Measurements from ENCODE around the gene CGNL1. TPM values are rescaled to one million over a fixed set of nuclear protein-coding genes. Genes with fewer than 3 reads are reported as not detected.
A peak's percentile ranks its signal among the peaks of the same experiment; 100 is the strongest.

CGNL1 gene
- total and polyA plus RNA-seq, 8 donors, result 0.29 to 36.2 (median 19.5) TPM

DNA sequence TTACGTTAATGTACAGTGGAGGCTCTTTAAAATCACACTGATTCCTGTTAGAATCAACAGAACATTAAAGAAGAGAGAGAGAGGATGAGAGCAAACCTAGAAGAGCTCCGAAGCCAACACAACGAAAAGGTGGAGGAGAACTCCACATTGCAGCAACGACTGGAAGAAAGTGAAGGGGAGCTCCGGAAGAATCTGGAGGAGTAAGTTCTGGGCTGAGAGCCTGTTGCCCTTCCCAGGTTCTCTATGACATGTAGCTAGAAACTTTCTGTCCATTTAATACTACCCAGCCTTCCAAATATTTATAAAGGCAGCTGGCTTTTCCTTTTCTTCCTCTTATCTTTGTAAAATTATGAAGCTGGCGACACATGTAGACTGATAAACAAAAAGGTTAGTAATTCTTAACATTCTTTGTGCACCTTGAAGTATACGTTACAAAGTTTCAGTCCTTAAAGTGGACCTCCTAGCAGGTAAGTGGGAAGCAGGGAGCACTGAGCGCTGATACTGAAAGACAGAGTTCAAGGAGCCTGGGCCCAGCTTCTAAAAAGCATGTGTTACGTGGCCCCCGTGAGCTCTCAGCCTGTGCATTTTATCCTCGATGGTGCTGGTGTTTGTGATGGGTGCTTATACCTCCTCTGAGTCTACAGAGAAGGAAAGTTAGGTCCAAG, 75.9 kb downstream of the CGNL1 start:
- TF ChIP-seq POLR2A (IDR thresholded peaks at IDR 0.05), result no peak
- no peak for TF ChIP-seq POLR2AphosphoS5 (IDR thresholded peaks at IDR 0.05)
- TF ChIP-seq EP300 (IDR thresholded peaks at IDR 0.05), result no peak
- TF ChIP-seq, protein P1, sequence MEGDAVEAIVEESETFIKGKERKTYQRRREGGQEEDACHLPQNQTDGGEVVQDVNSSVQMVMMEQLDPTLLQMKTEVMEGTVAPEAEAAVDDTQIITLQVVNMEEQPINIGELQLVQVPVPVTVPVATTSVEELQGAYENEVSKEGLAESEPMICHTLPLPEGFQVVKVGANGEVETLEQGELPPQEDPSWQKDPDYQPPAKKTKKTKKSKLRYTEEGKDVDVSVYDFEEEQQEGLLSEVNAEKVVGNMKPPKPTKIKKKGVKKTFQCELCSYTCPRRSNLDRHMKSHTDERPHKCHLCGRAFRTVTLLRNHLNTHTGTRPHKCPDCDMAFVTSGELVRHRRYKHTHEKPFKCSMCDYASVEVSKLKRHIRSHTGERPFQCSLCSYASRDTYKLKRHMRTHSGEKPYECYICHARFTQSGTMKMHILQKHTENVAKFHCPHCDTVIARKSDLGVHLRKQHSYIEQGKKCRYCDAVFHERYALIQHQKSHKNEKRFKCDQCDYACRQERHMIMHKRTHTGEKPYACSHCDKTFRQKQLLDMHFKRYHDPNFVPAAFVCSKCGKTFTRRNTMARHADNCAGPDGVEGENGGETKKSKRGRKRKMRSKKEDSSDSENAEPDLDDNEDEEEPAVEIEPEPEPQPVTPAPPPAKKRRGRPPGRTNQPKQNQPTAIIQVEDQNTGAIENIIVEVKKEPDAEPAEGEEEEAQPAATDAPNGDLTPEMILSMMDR (IDR thresholded peaks at IDR 0.05), result no peak
- intact Hi-C loops (cut with DNase I; ENCODE audit: low total_unique reads), result no loop called here
- peaks cover 6 to 35% (median 8%) of the 10 kb centered on the region in 4 donors for H3K4me1 ChIP-seq
- no peaks in the 10 kb centered on the region for H3K27me3 ChIP-seq
- WGBS, 5 donors, result 36 to 68% (median 52%) methylated on average over 11 of the region's 11 CpGs
- H3K4me3 ChIP-seq, result no peak overlapping the region
- no peaks in the 10 kb centered on the region for H3K9me3 ChIP-seq
- DNase-seq, result no peak
- peaks cover 0 to 24% (median 6%) of the 10 kb centered on the region in 4 donors for H3K36me3 ChIP-seq
- H3K27ac ChIP-seq, result peak overlapping the region; percentile 14 to 54 (median 44)

DNA sequence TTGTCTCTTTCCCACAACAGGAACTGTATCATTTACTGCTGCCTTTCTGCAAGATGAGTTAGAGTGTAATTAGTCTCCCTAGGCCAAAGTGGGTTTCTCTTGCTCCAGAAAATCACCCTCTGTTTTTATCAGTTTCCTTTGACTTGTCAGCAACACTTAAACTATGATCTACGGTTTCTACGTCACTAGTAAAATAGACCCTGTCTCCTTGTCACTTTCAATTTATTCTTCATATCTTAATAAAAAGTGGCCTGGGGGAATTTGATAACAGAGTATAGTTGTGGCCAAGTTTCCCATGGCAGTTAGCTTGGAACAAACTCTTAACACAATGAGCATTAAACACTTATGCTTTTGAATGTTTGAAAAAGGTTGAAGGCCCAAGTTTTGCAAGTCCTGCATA, 79.6 kb downstream of the CGNL1 start:
- intact Hi-C loops (cut with DNase I; ENCODE audit: low total_unique reads), result no loop called here
- TF ChIP-seq, protein P1 (IDR thresholded peaks at IDR 0.05), result no peak
- TF ChIP-seq POLR2AphosphoS5 (IDR thresholded peaks at IDR 0.05), result no peak
- no peak for TF ChIP-seq EP300 (IDR thresholded peaks at IDR 0.05)
- H3K4me3 ChIP-seq, result no peak overlapping the region
- H3K36me3 ChIP-seq, result peaks cover 0 to 30% (median 6%) of the 10 kb centered on the region in 4 donors
- H3K27ac ChIP-seq, result no peak overlapping the region
- no peaks in the 10 kb centered on the region for H3K27me3 ChIP-seq
- no peak for DNase-seq
- no peaks in the 10 kb centered on the region for H3K9me3 ChIP-seq
- 24 to 54% (median 42%) methylated on average over 2 of the region's 2 CpGs for WGBS, 5 donors
- H3K4me1 ChIP-seq, result peaks cover 8 to 44% (median 15%) of the 10 kb centered on the region in 4 donors

DNA sequence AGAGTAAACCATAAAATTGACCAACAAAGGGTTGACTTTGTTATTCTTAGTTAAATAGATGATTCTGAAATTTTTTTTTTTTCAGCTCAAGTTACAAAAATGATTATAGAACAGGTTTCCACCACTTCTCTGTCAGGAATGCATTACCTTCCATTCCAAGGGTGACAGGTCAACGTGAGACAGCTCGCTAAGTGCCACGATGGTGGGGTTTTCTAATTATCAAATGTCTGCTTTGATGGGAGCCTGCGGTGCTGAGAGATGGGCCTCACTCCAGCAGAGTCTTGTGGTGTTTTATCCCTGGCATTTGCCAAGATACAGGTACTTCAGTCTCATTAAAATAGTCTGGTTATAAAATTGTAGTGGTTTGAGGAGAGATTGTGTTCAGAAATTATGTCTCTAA, 80.3 kb downstream of the CGNL1 start:
- Histone ChIP-seq H3K4me3 (no peak overlapping the region), H3K36me3 (peaks cover 0 to 29% (median 6%) of the 10 kb centered on the region in 4 donors), H3K27me3 (no peaks in the 10 kb centered on the region), H3K4me1 (peaks cover 8 to 39% (median 13%) of the 10 kb centered on the region in 4 donors), H3K27ac (peak overlapping the region in 3 of 5 donors; percentile 16 to 67 (median 52)), H3K9me3 (no peaks in the 10 kb centered on the region)
- no peak for TF ChIP-seq POLR2A (IDR thresholded peaks at IDR 0.05)
- TF ChIP-seq, protein P1 (IDR thresholded peaks at IDR 0.05), result no peak
- no peak for TF ChIP-seq EP300 (IDR thresholded peaks at IDR 0.05)
- TF ChIP-seq POLR2AphosphoS5 (IDR thresholded peaks at IDR 0.05), result no peak
- intact Hi-C loops (cut with DNase I; ENCODE audit: low total_unique reads), result no loop called here
- DNase-seq, result no peak
- 35 to 69% (median 47%) methylated on average over 4 of the region's 4 CpGs for WGBS, 5 donors

DNA sequence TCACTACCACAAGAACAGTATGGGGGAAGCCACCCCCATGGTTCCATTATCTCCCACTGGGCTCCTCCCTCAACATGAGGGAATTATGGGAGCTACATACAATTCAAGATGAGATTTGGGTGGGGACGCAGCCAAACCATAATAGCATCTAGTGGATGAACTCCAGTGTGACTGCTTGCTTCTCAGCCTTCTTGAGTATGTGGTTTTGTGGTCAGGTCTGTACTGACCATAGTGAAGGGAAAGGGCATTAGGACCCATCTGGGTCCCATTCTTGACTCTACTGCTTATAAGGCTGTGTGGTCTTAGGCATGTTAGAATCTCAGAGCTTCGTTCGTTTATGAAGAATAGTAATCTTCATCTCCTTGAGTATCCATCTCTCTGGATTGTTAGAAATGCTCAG, 81.4 kb downstream of the CGNL1 start:
- Histone ChIP-seq H3K27ac (peak overlapping the region; percentile 34 to 67 (median 44)), H3K27me3 (no peaks in the 10 kb centered on the region), H3K36me3 (peaks cover 0 to 27% (median 7%) of the 10 kb centered on the region in 4 donors), H3K4me3 (no peak overlapping the region), H3K9me3 (no peaks in the 10 kb centered on the region), H3K4me1 (peaks cover 12 to 36% (median 16%) of the 10 kb centered on the region in 4 donors)
- no peak for TF ChIP-seq POLR2A (IDR thresholded peaks at IDR 0.05)
- no peak for TF ChIP-seq EP300 (IDR thresholded peaks at IDR 0.05)
- TF ChIP-seq POLR2AphosphoS5 (IDR thresholded peaks at IDR 0.05), result no peak
- TF ChIP-seq, protein P1 (IDR thresholded peaks at IDR 0.05), result no peak
- intact Hi-C loops (cut with DNase I; ENCODE audit: low total_unique reads), result no loop called here
- 81 to 90% (median 84%) methylated on average over 3 of the region's 3 CpGs for WGBS, 5 donors
- no peak for DNase-seq
